Prostate gland (tissue), 2 donors: ENCODE measurements around the gene COQ4. TPM values are rescaled to one million over a fixed set of nuclear protein-coding genes. Genes with fewer than 3 reads are reported as not detected.

Experiments
- DNase-seq: peaks from one replicate; pipeline ENCODE4 v3.0.0-alpha.2; 2019; ENCODE audit warnings: low spot score
- H3K27ac ChIP-seq, 2 donors: fragments of 200-600 bp; sonication (generic); 2 replicates each; pipeline ENCODE4 v1.5.1; 2017 to 2019
- H3K27me3 ChIP-seq: fragments of 200-600 bp; sonication (generic); replicated peaks from 2 replicates; pipeline ENCODE4 v1.5.1; 2019; ENCODE audit not compliant: insufficient read depth
- H3K36me3 ChIP-seq, 2 donors: fragments of 200-600 bp; sonication (generic); 1 replicate in 1 of 2; 2 replicates in 1 of 2; pipeline versions ENCODE4 v1.5.1 to v1.8.1; 2017 to 2019
- H3K4me1 ChIP-seq: fragments of 200-600 bp; sonication (generic); replicated peaks from 2 replicates; pipeline ENCODE4 v1.5.1; 2019
- H3K4me3 ChIP-seq, 2 donors: fragments of 200-600 bp; sonication (generic); 2 replicates each; pipeline ENCODE4 v1.5.1; 2017 to 2019
- H3K9me3 ChIP-seq: fragments of 200-600 bp; sonication (generic); 2 replicates; pipeline ENCODE4 v1.5.1; 2017
- POLR2A ChIP-seq: fragments of 450-650 bp; IDR thresholded peaks from one replicate; pipeline ENCODE4 v1.6.1; 2016; ENCODE audit warnings: antibody characterized with exemption, mild to moderate bottlenecking
- POLR2AphosphoS5 ChIP-seq: sonication (generic); formaldehyde crosslinking; IDR thresholded peaks from one replicate; pipeline ENCODE4 v1.6.1; 2017; ENCODE audit warnings: antibody characterized with exemption
- WGBS: methylation state at CpG from one replicate; pipeline ENCODE4 v1.1.5; 2018; 5-methylcytosine and 5-hydroxymethylcytosine counted together
- intact Hi-C: fragments of 100-400 bp; cut with DNase I; formaldehyde crosslinking; loops from one replicate; pipeline ENCODE4 v1.14.2; 2022
- total RNA-seq, 2 donors: library from RNA; depleted of rRNA; stranded (reverse); fragments of >200 nt; gene quantifications; one replicate each; pipeline ENCODE4 v1.1.0, GENCODE V29; 2016
- TF ChIP-seq, protein P1 (sequence below), 4 experiments: fragments of 200-600 bp in 2 of 4; fragments of 450-650 bp in 2 of 4; sonication (generic) in 2 of 4; IDR thresholded peaks; 1 replicate in 3 of 4; 2 replicates in 1 of 4; pipeline ENCODE4 v1.5.1; 2016 to 2019; ENCODE audit warnings: antibody characterized with exemption in 4 of 4, mild to moderate bottlenecking in 2 of 4, moderate library complexity in 2 of 4

Gene COQ4
- total RNA-seq, 2 donors from 2014 or later, result 57.5 to 89.6 TPM

DNA sequence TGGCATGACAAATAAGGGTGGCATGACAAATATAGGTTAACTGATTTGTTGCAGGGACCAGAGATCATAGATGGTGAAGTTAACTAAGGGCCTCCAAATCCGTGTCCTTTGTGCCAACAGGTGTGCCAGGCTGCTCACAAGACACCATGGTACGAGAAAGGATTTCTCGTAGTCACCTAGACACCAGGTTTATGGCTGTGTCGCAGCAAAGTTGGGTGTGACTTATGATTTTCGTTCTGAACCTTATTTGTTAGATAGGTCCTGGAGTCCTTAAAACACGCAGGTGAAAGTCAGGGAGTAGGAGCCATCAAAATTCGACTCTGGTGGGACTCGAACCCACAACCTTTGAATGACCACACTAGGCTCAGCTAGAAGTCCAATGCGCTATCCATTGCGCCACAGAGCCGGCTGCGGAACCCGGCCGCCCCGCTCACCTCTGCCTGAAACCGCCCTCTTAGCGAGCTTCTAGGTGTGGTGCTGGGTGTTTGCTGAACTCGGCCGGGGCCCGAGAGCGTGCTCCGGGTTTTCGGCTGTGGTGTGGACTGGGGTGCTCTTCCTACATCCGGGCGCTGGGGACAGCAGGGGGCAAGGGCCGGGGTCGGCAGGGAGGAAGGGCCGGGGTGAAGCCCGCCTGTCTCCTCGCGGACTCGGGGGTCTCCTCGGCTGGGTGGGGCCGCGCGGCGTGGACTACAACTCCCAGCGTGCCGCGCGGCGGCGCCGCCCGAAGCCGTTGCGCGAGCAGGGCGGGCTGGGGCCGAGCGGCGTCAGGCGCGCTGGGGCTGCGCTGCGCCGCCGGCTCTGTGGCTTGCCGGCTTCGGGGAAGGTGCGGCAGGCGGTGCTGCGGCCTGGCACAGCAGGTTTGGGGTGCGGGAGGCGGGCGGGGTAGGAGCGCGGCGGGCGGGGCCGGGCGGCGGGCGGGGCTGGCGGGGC, 17.4 kb downstream of the COQ4 start, which contains the start of gene SLC27A4:
TSS of gene SLC27A4 (plus strand) at position 767 of the 930 bp plus-strand sequence. CDS start 2,606 bp downstream, outside the sequence.
- Histone ChIP-seq H3K4me3 (peak within 1 kb of the TSS; percentile 60 to 72), H3K27ac (peak within 1 kb of the TSS; percentile 83 to 86), H3K4me1 (no peaks in the 10 kb centered on the region), H3K9me3 (no peaks in the 10 kb centered on the region), H3K36me3 (no peaks in the 10 kb centered on the region), H3K27me3 (no peaks in the 10 kb centered on the region)
- no peak for TF ChIP-seq POLR2A
- TF ChIP-seq POLR2AphosphoS5, result no peak
- TF ChIP-seq, protein P1, sequence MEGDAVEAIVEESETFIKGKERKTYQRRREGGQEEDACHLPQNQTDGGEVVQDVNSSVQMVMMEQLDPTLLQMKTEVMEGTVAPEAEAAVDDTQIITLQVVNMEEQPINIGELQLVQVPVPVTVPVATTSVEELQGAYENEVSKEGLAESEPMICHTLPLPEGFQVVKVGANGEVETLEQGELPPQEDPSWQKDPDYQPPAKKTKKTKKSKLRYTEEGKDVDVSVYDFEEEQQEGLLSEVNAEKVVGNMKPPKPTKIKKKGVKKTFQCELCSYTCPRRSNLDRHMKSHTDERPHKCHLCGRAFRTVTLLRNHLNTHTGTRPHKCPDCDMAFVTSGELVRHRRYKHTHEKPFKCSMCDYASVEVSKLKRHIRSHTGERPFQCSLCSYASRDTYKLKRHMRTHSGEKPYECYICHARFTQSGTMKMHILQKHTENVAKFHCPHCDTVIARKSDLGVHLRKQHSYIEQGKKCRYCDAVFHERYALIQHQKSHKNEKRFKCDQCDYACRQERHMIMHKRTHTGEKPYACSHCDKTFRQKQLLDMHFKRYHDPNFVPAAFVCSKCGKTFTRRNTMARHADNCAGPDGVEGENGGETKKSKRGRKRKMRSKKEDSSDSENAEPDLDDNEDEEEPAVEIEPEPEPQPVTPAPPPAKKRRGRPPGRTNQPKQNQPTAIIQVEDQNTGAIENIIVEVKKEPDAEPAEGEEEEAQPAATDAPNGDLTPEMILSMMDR (IDR thresholded peaks at IDR 0.05), result peak in 1 of 4 experiments; percentile 34
- intact Hi-C loops, result no loop called here
- 6% methylated on average over 54 of the region's 75 CpGs for WGBS
- DNase-seq, result peak; percentile 73

DNA sequence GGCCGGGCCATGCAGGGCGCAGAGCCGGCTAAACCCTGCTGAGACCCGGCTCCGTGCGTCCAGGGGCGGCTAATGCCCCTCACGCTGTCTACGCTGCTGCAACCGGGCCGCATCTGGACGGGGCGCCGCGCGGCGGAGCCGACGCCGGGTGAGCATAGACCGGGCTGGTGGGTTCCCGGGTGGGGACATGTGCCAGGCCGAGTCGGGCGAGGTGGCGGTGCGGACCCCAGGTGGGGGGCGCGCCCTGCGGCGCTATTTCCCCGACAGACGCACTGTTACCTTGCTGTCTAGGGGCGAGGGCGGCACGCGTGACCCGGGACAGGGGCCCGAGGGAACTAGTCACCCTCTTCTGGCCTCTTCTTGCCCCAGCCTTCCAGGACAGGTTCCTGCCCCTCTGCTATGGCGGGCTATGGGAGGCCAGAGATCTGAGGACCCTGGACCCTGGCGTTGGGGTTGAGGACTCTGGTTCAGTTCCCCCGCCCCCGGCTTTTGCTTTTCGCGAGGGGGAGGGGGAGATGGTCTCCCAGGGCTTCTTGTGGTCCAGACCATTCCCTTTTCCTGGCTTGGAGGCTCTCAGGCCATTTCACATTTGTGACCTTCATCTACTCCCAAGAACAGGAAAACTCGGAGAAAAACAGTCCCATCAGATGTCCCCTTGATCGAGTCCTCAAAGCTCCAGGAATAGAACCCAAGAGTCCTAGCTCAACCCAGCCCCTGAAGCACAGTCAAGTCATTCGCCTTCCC, 18.2 kb downstream of the COQ4 start:
- under 1% methylated on average over 46 of the region's 48 CpGs for whole genome bisulfite sequencing
- no peak for DNase-seq
- intact Hi-C loops, result no loop called here

DNA sequence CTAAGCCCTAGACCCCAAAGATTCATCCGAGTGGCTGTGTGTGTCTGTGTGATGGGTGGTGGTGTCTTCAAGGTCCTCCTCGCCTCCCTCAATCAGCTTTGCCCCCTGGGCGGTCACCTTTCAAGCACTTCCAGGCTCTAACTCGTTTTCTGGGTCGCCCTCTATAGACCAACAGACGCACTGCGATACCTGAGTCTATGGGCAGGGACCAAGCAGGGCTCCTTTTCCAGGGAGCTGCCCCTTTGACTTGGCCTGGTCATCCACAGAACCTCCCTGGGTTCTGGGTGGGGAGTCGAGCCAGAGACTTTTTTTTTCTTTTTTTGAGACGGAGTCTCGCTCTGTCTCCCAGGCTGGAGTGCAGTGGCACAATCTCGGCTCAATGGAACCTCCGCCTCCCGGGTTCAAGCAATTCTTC, 18.8 kb downstream of the COQ4 start:
- no peaks in the 10 kb centered on the region for H3K9me3 ChIP-seq
- WGBS, result 32% methylated on average over 13 of the region's 13 CpGs
- H3K4me1 ChIP-seq, result no peaks in the 10 kb centered on the region
- TF ChIP-seq, protein P1 (IDR thresholded peaks at IDR 0.05), result peak in 3 of 4 experiments; percentile 19 to 68 (median 56)
- no peak for TF ChIP-seq POLR2A
- intact Hi-C loops, result no loop called here
- H3K4me3 ChIP-seq, result peak overlapping the region; percentile 60 to 72
- no peaks in the 10 kb centered on the region for H3K27me3 ChIP-seq
- no peaks in the 10 kb centered on the region for H3K36me3 ChIP-seq
- peak overlapping the region in 1 of 2 donors; percentile 83 for H3K27ac ChIP-seq
- peak; percentile 41 for DNase-seq

More for the DNA sequence above, 18.2 kb downstream of the COQ4 start:
- Histone ChIP-seq H3K36me3 (no peaks in the 10 kb centered on the region), H3K27ac (peak overlapping the region; percentile 60 to 83), H3K27me3 (no peaks in the 10 kb centered on the region), H3K4me1 (no peaks in the 10 kb centered on the region), H3K9me3 (no peaks in the 10 kb centered on the region), H3K4me3 (peak overlapping the region; percentile 60 to 72)
- TF ChIP-seq POLR2A, result no peak

DNA sequence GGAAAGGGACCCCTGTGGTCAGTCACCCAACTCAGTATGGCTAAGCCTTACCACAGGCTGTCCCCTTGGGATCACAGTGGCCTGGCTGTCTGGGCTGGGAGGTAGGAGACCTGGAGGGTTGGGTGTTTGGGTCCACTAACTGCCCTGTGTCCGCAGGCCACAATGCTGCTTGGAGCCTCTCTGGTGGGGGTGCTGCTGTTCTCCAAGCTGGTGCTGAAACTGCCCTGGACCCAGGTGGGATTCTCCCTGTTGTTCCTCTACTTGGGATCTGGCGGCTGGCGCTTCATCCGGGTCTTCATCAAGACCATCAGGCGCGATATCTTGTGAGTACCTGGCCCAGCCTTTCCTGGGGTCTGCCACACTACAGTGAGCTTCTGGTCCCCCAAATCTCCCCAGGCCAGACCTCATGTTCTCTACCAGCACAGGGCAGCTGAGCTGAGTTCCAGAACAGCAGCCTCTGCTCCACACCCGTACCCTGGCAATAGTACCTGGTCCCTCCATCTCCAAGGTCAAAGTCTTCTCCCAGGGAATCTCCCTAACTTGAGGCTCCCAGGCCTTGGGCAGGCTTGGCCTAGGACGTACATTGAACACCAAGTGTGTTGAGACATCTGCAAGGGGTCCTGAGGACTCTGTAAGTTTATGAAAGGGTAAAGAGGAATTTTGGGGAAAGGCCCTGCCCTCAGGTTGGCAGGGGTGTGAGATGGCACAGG, 20.5 kb downstream of the COQ4 start:
- Histone ChIP-seq H3K9me3 (no peaks in the 10 kb centered on the region), H3K4me3 (no peak overlapping the region), H3K27ac (no peak overlapping the region), H3K36me3 (no peaks in the 10 kb centered on the region), H3K4me1 (no peaks in the 10 kb centered on the region), H3K27me3 (no peaks in the 10 kb centered on the region)
- WGBS, result 93% methylated on average over 8 of the region's 8 CpGs
- intact Hi-C loops, result no loop called here
- no peak for DNase-seq
- TF ChIP-seq POLR2AphosphoS5 (no peak), POLR2A (no peak)
- TF ChIP-seq, protein P1 (IDR thresholded peaks at IDR 0.05), result no peak

DNA sequence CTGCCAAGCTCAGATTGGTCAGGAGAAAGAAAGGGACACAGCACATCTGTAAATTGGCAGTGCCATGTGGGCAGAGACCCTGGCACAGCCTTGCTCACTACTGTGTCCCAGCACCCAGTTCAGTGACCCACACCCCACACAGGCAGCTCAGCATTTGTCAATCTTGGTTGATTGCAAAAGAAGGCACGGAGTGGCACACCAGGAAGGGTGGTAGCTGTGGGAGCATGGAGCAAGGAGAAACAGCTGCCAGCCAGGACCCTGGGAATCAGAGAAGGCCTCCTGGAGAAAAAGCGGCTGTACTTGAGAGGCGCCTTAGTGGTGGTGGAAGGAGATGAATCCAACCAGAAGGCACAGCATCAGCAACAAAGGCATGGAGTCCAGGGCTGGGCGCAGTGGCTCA, 21.2 kb downstream of the COQ4 start:
- Histone ChIP-seq H3K27ac (no peak overlapping the region), H3K4me3 (no peak overlapping the region), H3K4me1 (no peaks in the 10 kb centered on the region), H3K9me3 (no peaks in the 10 kb centered on the region), H3K36me3 (no peaks in the 10 kb centered on the region), H3K27me3 (no peaks in the 10 kb centered on the region)
- no peak for TF ChIP-seq POLR2AphosphoS5
- TF ChIP-seq POLR2A, result no peak
- TF ChIP-seq, protein P1 (IDR thresholded peaks at IDR 0.05), result no peak
- WGBS, result 89% methylated on average over 4 of the region's 4 CpGs
- intact Hi-C loops, result no loop called here
- no peak for DNase-seq
